Erythroblast (primary cell): ENCODE results near the gene MTFR2.

Experiments used
- GATA1 ChIP-seq: IDR thresholded peaks from 2 replicates; pipeline ENCODE4 v1.6.1; 2011; ENCODE audit warnings: low read depth, mild to moderate bottlenecking, control low read depth, low read length, moderate library complexity
- POLR2A ChIP-seq: IDR thresholded peaks from 2 replicates; pipeline ENCODE4 v1.6.1; 2011; ENCODE audit warnings: mild to moderate bottlenecking, low read length

- TF ChIP-seq POLR2A = no peak
- TF ChIP-seq GATA1 = no peak
Observed at GRCh38 chr6:136230219-136230853, 19.8 kb downstream of the MTFR2 start.
